NCI-H1694 treated with DMSO at 0.1 percent for 48 hours (cell line): ENCODE measurements around the gene DPAGT1.
"Not testable (repeated sequence)": the region's sequence is repeated elsewhere in the genome, so short reads cannot be mapped to it uniquely, and the experiment has no call there.

Experiments used
- DNase-seq: peaks from one replicate; lab custom pipeline; 2025; lab: John Stamatoyannopoulos, UW

Gene DPAGT1

GRCh38 chr11:119115484-119116234 is 14.0 kb upstream of the DPAGT1 start:
- DNase-seq: no peak

GRCh38 chr11:119114351-119114750 is 12.7 kb upstream of the DPAGT1 start:
- DNase-seq: no peak

GRCh38 chr11:119113716-119114115 is 12.1 kb upstream of the DPAGT1 start:
- DNase-seq: no peak

GRCh38 chr11:119112314-119113020 is 10.8 kb upstream of the DPAGT1 start:
- no peak for DNase-seq

- no peak for DNase-seq
These were observed 9.8 kb upstream of the DPAGT1 start for GRCh38 chr11:119111361-119111925.

GRCh38 chr11:119110439-119110838 is 8.8 kb upstream of the DPAGT1 start:
- no peak for DNase-seq

- no peak for DNase-seq
These were observed 8.2 kb upstream of the DPAGT1 start for GRCh38 chr11:119109843-119110242.

GRCh38 chr11:119108857-119109221 is 7.2 kb upstream of the DPAGT1 start:
- no peak for DNase-seq

GRCh38 chr11:119108146-119108856 is 6.6 kb upstream of the DPAGT1 start:
- no peak for DNase-seq

GRCh38 chr11:119107538-119108145 is 6.0 kb upstream of the DPAGT1 start:
- DNase-seq: no peak

GRCh38 chr11:119106564-119107537 is 5.2 kb upstream of the DPAGT1 start, which contains the start of gene C2CD2L:
Gene C2CD2L (plus strand): TSS chr11:119107344. CDS start chr11:119107742, 398 bp downstream.
- DNase-seq: peak; percentile 17

GRCh38 chr11:119103793-119104192 is 2.1 kb upstream of the DPAGT1 start:
- no peak for DNase-seq

GRCh38 chr11:119103161-119103664 is 1.6 kb upstream of the DPAGT1 start:
- not testable (repeated sequence) for DNase-seq

- no peak for DNase-seq
These were observed 477 bp downstream of the DPAGT1 start for GRCh38 chr11:119100994-119101758.

GRCh38 chr11:119100246-119100970 is 1.2 kb downstream of the DPAGT1 start:
- no peak for DNase-seq

GRCh38 chr11:119099711-119100110 is 1.9 kb downstream of the DPAGT1 start:
- DNase-seq: no peak

- DNase-seq: peak; percentile 87
These were observed 6.4 kb downstream of the DPAGT1 start for GRCh38 chr11:119095066-119095880.

- DNase-seq: no peak
These were observed 6.9 kb downstream of the DPAGT1 start for GRCh38 chr11:119094816-119095065.
